HFFc6 (cell line): Measurements from ENCODE around the gene RBL2. TPM values are rescaled to one million over a fixed set of nuclear protein-coding genes. Genes with fewer than 3 reads are reported as not detected.

Source experiments
- total RNA-seq, 6 experiments: library from RNA; stranded (reverse); fragmentation: NEBNext Ultra II Directional; extraction: Animal tissue kit (Norgen Biotek cat#: 25700); gene quantifications; 2 replicates in 1 of 6; 3 replicates in 5 of 6; pipeline ENCODE4 v1.2.3, GENCODE V29; 2021

The RBL2 gene
- total RNA-seq, 6 experiments from 2014 or later: 21.4 to 24.4 (median 22.9) TPM

Other genes starting within 250 kb of the RBL2 start
- 10 to 100 TPM; 17.5 to 21.1 (median 19.6) TPM for gene AKTIP, start 68.7 kb downstream of the RBL2 start, total RNA-seq